Psoas muscle (tissue), 8 donors: ENCODE results near the gene FBXW7. TPM values are rescaled to one million over a fixed set of nuclear protein-coding genes. Genes with fewer than 3 reads are reported as not detected.

Experiments used
- ATAC-seq, 4 donors: fragments of 200-7000 bp; cut with Tn5 transposase; one replicate each; pipeline ENCODE4 v1.9.1; 2020; ENCODE audit warnings: moderate library complexity in 3 of 4, mild to moderate bottlenecking in 2 of 4
- DNase-seq, 2 donors: peaks; one replicate each; pipeline ENCODE4 v3.0.0-alpha.2; 2020
- H3K27ac ChIP-seq: fragments of 200-600 bp; one replicate; pipeline ENCODE4 v1.8.0; 2022
- H3K27me3 ChIP-seq, 3 donors: fragments of 200-600 bp in 1 of 3; one replicate each; pipeline versions ENCODE4 v1.6.1 to v1.8.0; 2013 to 2022; ENCODE audit warnings: low read length in 2 of 3, mild to moderate bottlenecking in 2 of 3, moderate library complexity in 1 of 3; ENCODE audit not compliant: insufficient read depth in 3 of 3
- H3K36me3 ChIP-seq, 2 donors: fragments of 200-600 bp in 1 of 2; one replicate each; pipeline versions ENCODE4 v1.6.1 to v1.8.0; 2013 to 2022; ENCODE audit warnings: low read depth in 1 of 2, mild to moderate bottlenecking in 1 of 2, moderate library complexity in 1 of 2; ENCODE audit not compliant: insufficient read depth in 1 of 2
- H3K4me1 ChIP-seq: fragments of 200-600 bp; one replicate; pipeline ENCODE4 v1.8.0; 2022
- H3K4me3 ChIP-seq: fragments of 200-600 bp; one replicate; pipeline ENCODE4 v1.8.0; 2022; ENCODE audit warnings: mild to moderate bottlenecking
- H3K9me3 ChIP-seq: fragments of 200-600 bp; one replicate; pipeline ENCODE4 v1.8.0; 2022
- WGBS, 3 donors: extraction: QIAGEN DNeasy Blood & Tissue Kit; methylation state at CpG; one replicate each; pipeline versions ENCODE4 v1.1.6 to v1.1.7; 2013; 5-methylcytosine and 5-hydroxymethylcytosine counted together
- intact Hi-C, 2 donors: fragments of 100-400 bp; cut with DNase I; formaldehyde crosslinking; loops; one replicate each; pipeline versions ENCODE4 v1.11.0 to v1.14.2; 2022
- polyA plus RNA-seq, 3 donors: library from polyadenylated mRNA; stranded (reverse); fragments of 200-250 nt; gene quantifications; one replicate each; pipeline ENCODE4 v1.2.3, GENCODE V29; 2013
- total RNA-seq, 4 donors: library from RNA; stranded (reverse); fragmentation: NEBNext Ultra II Directional in 2 of 4; extraction: Animal tissue kit (Norgen Biotek cat#: 25700) in 2 of 4; gene quantifications; one replicate each; pipeline versions ENCODE4 v1.2.1 to v1.2.4, GENCODE V29; 2021 to 2023
- TF ChIP-seq, protein P1 (sequence below): fragments of 200-600 bp; IDR thresholded peaks from one replicate; pipeline ENCODE4 v1.8.0; 2022; ENCODE audit warnings: antibody characterized with exemption
- donor health status: healthy with polysubstance abuse.
- donor health status: DM: no; HTN: no; CAD: no; lungs with moderate emphysema.
- donor health status: Bipolar disorder and iron deficiency.
- donor health status: healthy.
- donor health status: DM: yes; HTN: yes; CAD: no.
- donor health status: DM: no; HTN: no; CAD: no.
- donor health status: DM: no; HTN: no; CAD: no.
- donor health status: DM: yes; HTN: yes; CAD: no.

FBXW7 gene
- total and polyA plus RNA-seq, 7 donors = 9.8 to 41.1 (median 28.7) TPM

DNA sequence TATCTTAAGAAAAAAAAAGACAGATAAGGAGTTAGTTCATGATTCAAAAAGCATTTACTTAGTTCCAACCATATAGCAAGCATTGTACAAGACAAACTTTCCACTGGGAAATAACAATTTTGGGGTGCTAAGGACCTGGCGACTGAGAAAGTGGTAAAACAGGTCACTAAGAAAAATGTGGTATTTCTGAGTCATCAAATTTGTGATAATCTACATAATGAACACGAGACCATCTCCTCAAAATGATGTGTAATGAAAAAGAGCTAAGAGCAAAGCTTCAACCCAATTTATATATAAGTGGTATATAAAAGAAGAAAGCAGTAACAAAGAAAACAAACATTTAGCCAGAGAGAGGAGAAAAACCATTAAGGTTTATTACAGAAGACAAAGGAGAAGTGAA, 72.3 kb downstream of the FBXW7 start:
- no peak overlapping the region for H3K4me3 ChIP-seq
- TF ChIP-seq, protein P1, sequence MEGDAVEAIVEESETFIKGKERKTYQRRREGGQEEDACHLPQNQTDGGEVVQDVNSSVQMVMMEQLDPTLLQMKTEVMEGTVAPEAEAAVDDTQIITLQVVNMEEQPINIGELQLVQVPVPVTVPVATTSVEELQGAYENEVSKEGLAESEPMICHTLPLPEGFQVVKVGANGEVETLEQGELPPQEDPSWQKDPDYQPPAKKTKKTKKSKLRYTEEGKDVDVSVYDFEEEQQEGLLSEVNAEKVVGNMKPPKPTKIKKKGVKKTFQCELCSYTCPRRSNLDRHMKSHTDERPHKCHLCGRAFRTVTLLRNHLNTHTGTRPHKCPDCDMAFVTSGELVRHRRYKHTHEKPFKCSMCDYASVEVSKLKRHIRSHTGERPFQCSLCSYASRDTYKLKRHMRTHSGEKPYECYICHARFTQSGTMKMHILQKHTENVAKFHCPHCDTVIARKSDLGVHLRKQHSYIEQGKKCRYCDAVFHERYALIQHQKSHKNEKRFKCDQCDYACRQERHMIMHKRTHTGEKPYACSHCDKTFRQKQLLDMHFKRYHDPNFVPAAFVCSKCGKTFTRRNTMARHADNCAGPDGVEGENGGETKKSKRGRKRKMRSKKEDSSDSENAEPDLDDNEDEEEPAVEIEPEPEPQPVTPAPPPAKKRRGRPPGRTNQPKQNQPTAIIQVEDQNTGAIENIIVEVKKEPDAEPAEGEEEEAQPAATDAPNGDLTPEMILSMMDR = no peak
- ATAC-seq (no peak), DNase-seq (no peak)
- H3K27me3 ChIP-seq = no peaks in the 10 kb centered on the region
- intact Hi-C loops = no loop called here
- no peaks in the 10 kb centered on the region for H3K36me3 ChIP-seq
- no peaks in the 10 kb centered on the region for H3K9me3 ChIP-seq
- H3K27ac ChIP-seq = no peak overlapping the region
- H3K4me1 ChIP-seq = no peaks in the 10 kb centered on the region
- 92 to 99% (median 99%) methylated on average over 2 of the region's 2 CpGs for WGBS, 3 donors

DNA sequence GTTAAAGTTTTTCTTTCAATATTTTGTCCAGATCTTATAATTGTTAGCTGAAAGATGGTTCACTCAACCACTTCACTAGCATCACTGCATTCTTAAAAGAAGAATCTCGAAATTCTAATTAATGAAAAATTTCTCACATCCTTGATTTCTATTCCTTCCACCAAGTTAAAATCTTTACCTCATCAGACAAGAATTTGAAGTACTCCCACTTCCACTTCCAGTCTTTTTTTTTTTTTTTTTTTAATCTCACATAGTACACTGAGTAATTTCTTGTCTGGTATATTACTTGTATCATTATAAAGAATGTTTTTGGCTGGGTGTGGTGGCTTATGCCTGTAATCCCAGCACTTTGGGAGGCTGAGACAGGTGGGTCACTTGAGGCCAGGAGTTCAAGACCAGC, 73.2 kb downstream of the FBXW7 start:
- Histone ChIP-seq H3K36me3 (no peaks in the 10 kb centered on the region), H3K4me3 (no peak overlapping the region), H3K27me3 (no peaks in the 10 kb centered on the region), H3K4me1 (no peaks in the 10 kb centered on the region), H3K27ac (no peak overlapping the region), H3K9me3 (no peaks in the 10 kb centered on the region)
- ATAC-seq = no peak
- DNase-seq = no peak
- WGBS, 3 donors = 41 to 46% (median 45%) methylated on average over 1 of the region's 1 CpG
- intact Hi-C loops = no loop called here
- TF ChIP-seq, protein P1 = no peak

DNA sequence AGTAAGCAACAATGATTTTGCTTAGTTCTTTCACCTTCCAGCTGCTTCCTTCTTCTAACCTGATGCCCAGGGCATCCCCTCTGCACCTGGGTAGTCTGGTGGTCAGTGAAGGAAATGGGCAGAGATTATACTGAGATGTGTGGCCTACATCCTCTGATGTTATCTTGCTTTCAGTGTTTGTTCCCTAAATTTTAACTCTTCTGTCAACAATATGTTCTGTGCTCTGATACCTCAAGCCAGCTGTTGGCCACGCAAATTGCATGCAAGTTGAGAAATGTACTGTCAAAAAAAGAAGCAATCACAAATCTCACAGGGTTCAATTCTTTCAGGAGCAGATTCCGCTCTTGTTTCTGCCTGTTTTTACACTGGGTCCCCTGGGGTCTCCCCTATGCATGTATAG, 73.8 kb downstream of the FBXW7 start:
- DNase-seq (no peak), ATAC-seq (no peak)
- Histone ChIP-seq H3K36me3 (no peaks in the 10 kb centered on the region), H3K4me1 (no peaks in the 10 kb centered on the region), H3K4me3 (no peak overlapping the region), H3K27me3 (no peaks in the 10 kb centered on the region), H3K27ac (no peak overlapping the region), H3K9me3 (no peaks in the 10 kb centered on the region)
- WGBS, 3 donors = 71 to 75% (median 74%) methylated on average over 2 of the region's 2 CpGs
- TF ChIP-seq, protein P1 = no peak
- intact Hi-C loops = no loop called here

DNA sequence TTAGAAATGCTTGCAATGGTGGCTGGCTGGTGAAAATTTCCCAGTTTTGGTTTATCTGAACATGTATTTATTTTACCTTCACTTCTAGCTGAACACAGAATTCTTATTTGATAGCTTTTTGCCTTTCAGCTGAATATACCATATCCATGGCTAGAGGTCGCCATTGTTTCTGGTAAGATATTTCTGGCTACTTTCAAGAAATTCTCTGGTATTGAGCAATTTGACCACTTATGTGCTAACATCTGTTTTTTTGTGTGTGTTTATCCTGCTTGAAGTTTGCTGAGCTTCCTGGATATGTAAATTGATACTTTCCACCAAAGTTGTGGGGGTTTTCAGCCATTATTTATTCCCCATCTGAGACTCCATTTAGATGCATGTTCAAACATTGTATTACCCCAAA, 75.4 kb downstream of the FBXW7 start:
- TF ChIP-seq, protein P1 = no peak
- Histone ChIP-seq H3K4me3 (no peak overlapping the region), H3K27me3 (no peaks in the 10 kb centered on the region), H3K4me1 (no peaks in the 10 kb centered on the region), H3K9me3 (no peaks in the 10 kb centered on the region), H3K27ac (no peak overlapping the region), H3K36me3 (no peaks in the 10 kb centered on the region)
- ATAC-seq (no peak), DNase-seq (no peak)
- 73 to 86% (median 73%) methylated on average over 1 of the region's 1 CpG for WGBS, 3 donors
- intact Hi-C loops = no loop called here

DNA sequence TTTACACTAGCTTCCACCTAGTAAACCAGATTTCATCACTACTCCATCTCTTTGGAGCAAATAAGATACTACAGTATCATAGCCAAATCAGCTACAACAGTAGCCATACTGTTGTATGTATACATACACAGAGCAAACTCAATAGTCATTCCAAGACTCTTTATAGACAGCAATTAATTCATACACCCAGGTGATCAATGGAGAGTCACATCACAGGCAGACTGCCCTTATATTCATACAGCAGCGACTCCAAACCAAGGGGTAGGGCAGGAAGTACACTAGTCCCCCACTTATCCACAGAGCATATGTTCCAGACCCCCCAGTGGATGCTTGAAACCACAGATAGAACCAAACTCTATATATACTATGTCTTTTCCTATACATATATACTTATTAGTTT, 76.6 kb downstream of the FBXW7 start:
- intact Hi-C loops = no loop called here
- H3K9me3 ChIP-seq = no peaks in the 10 kb centered on the region
- no peaks in the 10 kb centered on the region for H3K4me1 ChIP-seq
- no peak overlapping the region for H3K27ac ChIP-seq
- H3K36me3 ChIP-seq = no peaks in the 10 kb centered on the region
- ATAC-seq = no peak
- H3K27me3 ChIP-seq = no peaks in the 10 kb centered on the region
- TF ChIP-seq, protein P1 = no peak
- no peak overlapping the region for H3K4me3 ChIP-seq
- WGBS, 3 donors = 92 to 100% (median 93%) methylated on average over 1 of the region's 1 CpG
- no peak for DNase-seq
